GM19452 (cell line): ENCODE measurements around the gene HMOX2.
A peak's percentile ranks its signal among the peaks of the same experiment; 100 is the strongest.

Source experiments
- ATAC-seq: cut with Tn5 transposase; IDR thresholded peaks from one replicate; pipeline ENCODE4 v1.9.1; 2021; ENCODE audit not compliant: unreplicated experiment

Gene HMOX2

GRCh38 chr16:4475880-4476788 is at the start of gene HMOX2:
Gene HMOX2 (plus strand): TSS chr16:4476398. CDS start chr16:4505525, 29,127 bp downstream.
- ATAC-seq: peak; percentile 86

- no peak for ATAC-seq
Observed at GRCh38 chr16:4426722-4427372, 49.4 kb upstream of the HMOX2 start.

GRCh38 chr16:4428500-4428899 is 47.7 kb upstream of the HMOX2 start:
- no peak for ATAC-seq

- ATAC-seq: no peak
Observed at GRCh38 chr16:4431023-4431422, 45.2 kb upstream of the HMOX2 start.

- ATAC-seq: no peak
Observed at GRCh38 chr16:4433228-4433627, 43.0 kb upstream of the HMOX2 start.

GRCh38 chr16:4433914-4434787 is 42.0 kb upstream of the HMOX2 start:
- no peak for ATAC-seq

- no peak for ATAC-seq
Observed at GRCh38 chr16:4435337-4436067, 40.7 kb upstream of the HMOX2 start.

- ATAC-seq: no peak
Observed at GRCh38 chr16:4437366-4437765, 38.8 kb upstream of the HMOX2 start.

- ATAC-seq: no peak
Observed at GRCh38 chr16:4442371-4442770, 33.8 kb upstream of the HMOX2 start.

GRCh38 chr16:4443271-4443670 is 32.9 kb upstream of the HMOX2 start:
- ATAC-seq: no peak

- no peak for ATAC-seq
Observed at GRCh38 chr16:4443986-4444385, 32.2 kb upstream of the HMOX2 start.

- no peak for ATAC-seq
Observed at GRCh38 chr16:4450430-4450829, 25.8 kb upstream of the HMOX2 start.

- no peak for ATAC-seq
Observed at GRCh38 chr16:4450931-4451519, 25.2 kb upstream of the HMOX2 start.

GRCh38 chr16:4452674-4453073 is 23.5 kb upstream of the HMOX2 start:
- no peak for ATAC-seq

- no peak for ATAC-seq
Observed at GRCh38 chr16:4454623-4455022, 21.6 kb upstream of the HMOX2 start.

GRCh38 chr16:4455081-4455480 is 21.1 kb upstream of the HMOX2 start:
- no peak for ATAC-seq

- ATAC-seq: no peak
Observed at GRCh38 chr16:4455951-4456350, 20.2 kb upstream of the HMOX2 start.

GRCh38 chr16:4460936-4461249 is 15.3 kb upstream of the HMOX2 start:
- ATAC-seq: no peak

- ATAC-seq: no peak
Observed at GRCh38 chr16:4461250-4462085, 14.7 kb upstream of the HMOX2 start.
